Fibroblast of skin of left quadriceps (primary cell): ENCODE results near the gene CALML6.

Experiments
- DNase-seq, 2 experiments: peaks; one replicate each; pipeline ENCODE4 v3.0.0-alpha.2; 2013; ENCODE audit warnings: low read depth in 2 of 2

Gene CALML6

DNA sequence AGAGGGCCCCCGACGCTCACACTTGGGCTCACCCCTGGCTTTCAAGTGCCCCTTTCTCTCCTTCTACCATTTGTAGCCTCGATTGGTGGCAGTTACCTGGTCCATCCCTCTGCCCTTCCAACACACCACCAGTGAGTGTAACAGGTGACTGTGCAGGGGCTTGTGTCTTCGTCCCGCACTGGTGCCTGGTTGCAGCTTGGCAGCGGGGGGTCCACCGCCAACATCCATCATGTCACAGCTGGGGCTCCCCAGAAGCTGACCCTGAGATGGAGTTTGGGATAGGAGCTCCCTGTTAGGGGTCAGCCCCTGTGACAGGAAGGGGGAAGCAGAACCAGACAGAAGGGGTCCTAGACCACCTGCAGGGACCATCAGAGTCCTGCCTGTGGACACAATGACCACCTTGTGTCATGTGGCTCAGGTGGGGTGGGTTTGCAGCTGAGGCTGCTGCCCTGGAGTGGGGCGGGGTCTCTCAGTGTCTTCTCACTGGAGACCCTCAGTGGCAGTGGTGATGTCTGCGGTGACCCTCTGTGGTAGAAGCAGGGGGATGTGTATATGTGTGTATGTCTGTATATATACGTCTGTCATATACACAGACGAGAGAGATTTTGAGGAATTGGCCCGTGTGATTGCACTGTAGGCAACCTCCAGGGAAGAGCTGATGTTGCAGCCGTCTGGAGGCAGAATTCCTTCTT, 3.6 kb upstream of the CALML6 start:
- DNase-seq = no peak

DNA sequence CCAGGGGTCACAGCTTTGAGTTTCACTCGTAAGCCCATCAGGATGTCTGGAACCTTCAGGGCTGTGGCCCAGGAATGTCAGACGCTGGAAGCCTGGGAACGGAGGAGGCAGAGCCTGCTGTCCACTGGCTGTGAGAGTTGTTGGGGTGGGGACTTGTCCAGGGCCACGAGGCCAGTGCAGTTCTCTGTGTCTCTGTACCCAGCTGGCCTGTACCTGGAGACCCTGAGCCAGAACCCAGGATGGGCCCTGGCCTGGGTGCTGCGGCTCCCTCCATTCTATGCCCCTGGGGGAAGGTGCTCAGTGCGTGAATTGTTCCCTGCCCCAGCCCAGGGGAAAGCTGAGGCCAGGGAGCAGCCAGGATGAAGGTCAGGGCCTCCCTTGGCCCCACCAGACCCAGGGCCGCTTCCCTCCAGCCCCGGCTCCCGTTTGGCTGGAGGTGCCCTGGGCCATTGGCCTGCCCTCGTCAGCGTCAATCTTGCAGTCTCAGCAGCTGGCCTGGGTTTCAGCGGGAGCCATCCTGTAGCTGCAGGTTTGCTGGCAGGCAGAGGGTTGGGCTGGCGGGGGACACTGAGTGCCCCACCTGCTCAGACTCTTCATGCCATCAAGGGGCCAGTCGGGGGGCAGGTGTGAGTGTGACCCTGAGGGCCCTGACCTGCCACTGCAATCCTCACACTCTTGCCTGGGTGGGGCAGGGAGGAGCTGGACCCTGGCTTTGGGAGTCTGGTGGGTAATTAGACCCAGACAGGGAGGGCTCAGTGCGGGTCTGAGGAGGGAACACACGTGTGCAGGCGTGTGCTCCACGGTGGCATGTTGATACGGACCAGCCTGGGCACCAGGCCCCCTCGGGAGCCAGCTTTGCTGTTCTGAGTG, 724 bp upstream of the CALML6 start:
- no peak for DNase-seq

DNA sequence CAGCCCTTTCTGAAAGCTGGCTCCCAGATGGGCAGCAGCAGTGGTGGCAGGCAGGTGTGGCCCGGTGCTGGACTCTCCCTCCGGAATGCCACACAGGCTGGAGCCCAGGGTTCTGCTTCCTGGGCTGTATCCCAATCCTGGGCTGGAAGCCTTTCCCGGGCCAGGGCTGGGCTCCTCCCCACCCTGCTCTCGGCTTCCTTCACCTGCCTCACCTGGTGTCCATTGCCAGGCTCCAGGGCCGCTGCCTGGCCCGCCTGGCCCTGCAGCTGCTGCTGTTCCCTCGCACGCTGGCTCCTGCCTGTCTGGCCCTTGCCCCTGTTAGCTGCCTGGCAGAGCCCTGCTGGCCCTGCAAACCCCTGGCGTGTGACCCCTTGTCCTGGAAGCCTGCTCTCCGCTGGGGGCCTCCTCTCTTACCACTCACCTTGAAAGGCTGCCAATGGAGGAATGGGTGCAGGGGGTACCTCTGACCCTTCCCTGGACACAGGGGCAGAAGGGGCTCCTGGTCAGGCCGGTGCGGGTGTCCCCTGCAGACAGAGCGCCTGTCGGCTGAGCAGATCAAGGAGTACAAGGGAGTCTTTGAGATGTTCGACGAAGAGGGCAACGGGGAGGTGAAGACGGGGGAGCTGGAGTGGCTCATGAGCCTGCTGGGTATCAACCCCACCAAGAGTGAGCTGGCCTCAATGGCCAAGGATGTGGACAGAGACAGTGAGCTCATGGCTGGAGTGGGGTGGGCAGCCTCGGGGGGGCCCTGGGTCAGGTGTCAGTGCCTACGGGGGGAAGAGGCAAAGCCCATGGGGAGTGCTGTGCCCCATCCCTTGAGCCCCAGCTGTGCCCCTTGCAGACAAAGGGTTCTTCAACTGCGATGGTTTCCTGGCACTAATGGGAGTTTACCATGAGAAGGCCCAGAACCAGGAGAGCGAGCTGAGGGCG, 1.1 kb downstream of the CALML6 start:
- no peak for DNase-seq

DNA sequence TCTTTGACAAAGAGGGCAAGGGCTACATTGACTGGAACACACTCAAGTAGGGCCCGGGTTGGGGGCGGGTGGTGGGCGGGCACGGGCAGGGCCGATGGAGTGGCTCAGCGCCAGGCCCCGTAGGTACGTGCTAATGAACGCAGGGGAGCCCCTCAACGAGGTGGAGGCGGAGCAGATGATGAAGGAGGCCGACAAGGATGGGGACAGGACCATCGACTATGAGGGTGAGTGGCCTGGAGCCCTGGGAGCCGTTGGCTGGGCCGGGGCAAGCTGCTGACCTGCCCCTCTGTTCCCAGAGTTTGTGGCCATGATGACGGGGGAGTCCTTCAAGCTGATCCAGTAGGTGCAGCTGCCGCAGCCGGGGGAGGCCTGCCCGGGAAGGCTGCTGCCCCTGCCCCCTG, 1.8 kb downstream of the CALML6 start:
- no peak for DNase-seq

DNA sequence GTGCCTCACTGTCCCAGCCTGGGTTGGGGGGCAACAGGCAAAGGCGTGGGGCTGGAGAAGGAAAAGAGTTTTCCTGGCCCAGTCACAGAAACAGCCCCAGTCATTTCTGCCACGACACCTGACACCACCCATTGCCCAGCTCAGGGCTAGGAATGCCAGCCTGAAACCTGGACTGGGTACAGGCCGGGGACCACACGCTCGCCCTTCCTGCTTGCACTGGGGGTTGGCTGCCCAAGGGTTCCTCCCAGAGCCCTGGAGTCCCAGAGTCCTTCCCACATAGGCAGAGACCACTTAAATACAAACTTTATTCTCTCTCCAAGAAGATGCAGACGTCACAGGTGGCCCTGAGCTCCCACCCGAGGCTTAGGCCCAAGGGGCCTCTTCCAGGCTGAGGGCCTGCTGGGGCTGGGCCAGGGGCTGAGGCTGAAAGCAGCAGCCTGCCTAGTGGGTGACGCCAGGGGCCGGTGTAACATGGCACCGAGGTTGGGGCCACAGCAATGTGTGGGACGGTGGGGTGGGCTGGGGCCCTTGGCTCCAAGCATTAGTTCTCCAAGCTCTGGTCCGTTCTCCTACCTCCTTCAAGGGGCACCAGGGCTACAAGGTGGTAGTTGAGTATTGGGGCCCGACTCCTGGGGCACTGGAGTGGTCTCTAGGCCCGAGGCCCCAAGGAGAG, 2.4 kb downstream of the CALML6 start:
- DNase-seq = no peak

DNA sequence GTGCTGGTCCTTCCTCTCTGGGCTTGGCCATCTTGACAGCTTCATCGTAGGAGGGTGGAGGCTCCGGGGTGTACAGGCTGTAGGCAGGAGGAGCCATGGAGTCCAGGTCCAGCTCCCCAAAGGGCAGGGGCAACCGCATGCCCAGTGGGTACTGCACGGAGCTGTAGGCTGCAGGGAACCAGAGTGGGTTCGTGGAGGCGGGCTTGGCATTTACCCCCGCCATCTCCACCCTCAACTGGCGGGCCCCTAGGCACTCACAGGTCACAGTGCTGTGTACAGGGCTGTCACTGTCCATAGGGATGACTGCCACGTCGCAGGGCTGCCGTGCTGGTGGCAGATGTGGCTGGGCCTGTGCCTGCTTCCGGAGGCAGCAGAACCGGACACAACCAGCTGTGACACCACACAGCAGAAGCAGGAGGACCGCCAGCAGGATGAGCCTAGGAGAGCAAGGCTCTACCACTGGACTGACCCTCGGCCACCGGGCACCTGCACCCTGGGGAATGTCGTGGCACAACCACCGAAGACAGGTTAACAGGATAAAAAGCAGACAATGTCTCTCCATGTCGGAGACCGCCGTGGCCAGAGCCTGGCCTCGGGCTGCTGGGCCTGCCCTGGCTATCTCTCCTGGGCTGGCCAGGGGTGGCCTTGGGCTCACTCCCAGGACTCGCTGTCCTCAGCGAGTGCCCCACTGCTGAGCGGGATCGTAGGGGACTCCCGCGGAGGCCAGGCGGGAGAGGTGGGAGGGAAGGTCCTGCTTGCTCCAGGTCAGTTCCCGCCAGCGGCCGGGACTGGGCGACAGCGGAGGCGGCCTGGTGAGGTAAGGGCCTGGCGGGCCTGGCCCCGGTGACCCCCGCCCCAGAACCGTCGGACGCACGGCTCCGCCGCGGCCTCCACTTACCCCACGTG, 3.2 kb downstream of the CALML6 start:
- DNase-seq = no peak

DNA sequence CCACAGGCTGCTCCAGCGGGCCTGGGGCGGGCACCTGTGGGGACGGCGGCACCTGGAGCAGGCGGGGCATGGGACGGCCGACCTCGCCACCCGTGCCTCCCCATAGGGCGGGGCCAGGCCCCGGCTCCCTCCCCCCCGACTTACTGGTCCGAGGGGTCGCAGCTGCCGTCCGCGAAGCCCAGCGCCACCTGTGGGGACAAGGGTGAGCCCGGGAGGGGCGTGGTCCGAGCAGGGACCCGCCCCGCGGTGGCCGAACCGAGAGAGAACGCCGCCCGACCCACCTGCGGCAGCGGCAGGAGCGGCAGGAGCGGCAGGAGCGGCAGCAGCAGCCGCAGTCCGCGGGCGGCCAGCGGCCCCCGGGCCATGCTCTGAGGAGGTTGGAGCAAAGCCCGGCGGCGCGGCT, 3.8 kb downstream of the CALML6 start, which contains the start of gene TMEM52:
Gene TMEM52, minus strand, starts transcription at position 379 of the 403 bp plus-strand sequence. Its CDS starts 14 bp downstream, at position 365.
- DNase-seq = no peak

DNA sequence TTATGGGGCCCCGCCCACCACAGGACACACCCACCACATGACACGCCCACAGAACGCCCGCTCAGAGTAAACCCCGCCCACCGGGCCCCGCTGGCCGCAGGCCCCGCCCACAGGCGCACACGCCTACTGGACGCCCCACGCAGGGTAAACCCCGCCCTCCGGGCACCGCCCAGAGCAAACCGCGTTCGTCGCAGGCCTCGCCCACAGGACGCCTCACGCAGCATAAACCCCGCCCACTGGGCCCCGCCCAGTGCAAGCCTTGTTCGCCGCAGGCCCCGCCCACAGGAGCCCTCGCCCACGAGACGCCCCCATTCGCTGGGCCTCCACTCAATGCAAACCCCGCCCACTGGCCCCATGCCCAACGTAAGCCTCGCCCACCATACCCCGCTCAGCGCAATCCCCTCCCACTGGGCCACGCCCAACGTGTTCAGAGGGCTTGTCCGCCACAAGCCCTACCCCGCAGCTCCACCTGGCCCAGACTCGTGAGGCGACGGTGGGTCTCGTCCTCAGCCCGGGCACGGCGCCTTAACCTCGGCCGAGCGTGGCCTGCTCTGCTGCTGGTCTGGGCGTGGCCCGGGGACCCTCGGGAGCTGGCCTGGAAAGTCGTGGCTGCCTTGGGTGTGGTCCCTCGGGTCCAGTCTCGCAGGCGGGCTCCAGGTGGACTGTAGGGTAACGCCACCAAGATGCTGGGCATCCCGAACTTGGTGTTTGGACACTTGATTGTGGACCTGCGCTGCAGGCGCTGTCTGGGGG, 4.4 kb downstream of the CALML6 start:
- peak; percentile 91 to 92 for DNase-seq

DNA sequence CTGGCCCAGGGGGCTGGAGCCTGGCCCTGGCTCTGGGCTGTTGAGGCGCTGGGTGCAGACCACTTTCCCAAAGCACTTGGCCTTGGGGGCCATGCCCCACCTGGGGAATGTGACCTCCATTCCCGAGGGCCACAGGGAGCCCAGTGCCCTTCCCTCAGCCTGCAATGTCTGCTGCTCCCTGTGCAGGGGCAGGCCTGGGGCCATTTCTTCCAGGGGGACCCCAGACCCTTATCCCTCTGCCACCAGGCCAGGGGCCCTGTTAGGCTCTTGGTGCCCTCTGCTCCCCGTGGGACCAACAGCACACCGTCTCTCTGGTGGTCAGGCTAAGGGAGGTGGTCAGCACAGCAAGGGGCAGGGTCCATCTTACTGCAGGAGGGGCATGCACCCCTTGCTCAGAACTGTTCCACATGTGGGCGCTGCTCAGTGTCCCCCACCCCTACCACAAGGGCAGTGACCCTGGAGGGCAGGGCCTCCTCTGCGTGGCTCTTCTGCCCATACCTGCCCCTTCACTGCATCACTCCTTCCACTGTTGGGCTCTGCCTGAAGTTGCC, 5.1 kb downstream of the CALML6 start:
- no peak for DNase-seq

DNA sequence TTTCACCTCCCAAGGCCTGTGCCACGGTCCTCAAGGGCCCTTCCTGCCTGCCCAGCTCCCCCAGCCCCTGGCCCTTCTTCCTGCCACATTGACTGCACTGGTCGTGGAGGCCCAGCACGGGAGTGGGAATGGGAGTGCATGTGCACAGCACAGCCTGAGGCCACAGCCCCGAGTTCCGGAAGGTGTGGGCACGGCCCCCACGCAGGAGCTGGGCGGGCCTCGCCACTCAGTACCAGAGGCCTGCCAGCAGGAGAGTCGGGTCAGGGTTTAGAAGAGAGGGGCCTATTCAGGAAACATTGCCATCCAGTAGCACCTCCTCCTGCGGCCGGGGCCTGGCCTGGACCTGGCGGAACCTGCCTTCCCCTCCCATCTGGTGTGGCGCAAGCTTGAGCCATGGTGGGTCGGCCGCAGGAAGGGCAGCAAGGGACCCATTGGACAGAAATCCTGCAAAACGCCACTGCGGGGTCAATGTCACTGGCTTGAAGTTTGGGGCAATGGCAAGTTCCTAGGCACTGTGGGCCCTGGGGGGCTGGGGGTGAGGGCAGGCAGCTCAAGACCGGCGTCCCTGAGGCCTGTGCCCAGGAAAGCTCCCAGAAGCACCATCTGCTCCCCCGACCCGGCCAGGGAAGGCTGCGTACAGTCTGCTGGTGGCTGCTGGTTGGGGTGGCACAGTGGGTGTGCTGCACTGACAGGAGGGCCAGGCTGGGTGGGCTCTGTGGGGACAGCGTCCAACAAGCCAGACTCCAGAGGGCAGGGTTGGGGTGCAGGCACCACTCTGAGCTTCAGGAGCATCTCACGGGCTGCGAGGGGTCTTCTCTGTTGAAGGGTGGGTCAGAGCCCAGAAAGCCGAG, 5.8 kb downstream of the CALML6 start:
- DNase-seq = no peak

DNA sequence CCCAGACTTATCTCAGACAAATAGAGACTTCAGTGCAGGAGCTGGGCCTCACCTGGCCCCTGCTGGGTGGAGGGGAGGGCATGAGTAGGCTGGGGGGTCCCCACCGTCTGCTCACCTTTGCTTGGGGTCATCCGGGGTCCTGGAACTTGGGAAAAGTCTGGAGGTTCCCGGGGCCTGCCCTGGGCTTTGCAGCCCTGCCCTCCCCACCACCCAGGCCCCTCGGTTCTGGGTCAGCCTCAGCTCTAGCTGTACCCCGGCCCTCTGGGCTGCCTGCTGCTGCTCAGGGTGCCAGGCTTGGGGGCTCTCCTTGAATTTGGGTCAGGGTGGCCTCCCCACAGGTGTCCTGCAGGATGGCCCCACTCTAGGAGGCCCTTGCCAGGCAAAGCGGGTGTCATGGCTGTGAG, 6.4 kb downstream of the CALML6 start:
- no peak for DNase-seq

DNA sequence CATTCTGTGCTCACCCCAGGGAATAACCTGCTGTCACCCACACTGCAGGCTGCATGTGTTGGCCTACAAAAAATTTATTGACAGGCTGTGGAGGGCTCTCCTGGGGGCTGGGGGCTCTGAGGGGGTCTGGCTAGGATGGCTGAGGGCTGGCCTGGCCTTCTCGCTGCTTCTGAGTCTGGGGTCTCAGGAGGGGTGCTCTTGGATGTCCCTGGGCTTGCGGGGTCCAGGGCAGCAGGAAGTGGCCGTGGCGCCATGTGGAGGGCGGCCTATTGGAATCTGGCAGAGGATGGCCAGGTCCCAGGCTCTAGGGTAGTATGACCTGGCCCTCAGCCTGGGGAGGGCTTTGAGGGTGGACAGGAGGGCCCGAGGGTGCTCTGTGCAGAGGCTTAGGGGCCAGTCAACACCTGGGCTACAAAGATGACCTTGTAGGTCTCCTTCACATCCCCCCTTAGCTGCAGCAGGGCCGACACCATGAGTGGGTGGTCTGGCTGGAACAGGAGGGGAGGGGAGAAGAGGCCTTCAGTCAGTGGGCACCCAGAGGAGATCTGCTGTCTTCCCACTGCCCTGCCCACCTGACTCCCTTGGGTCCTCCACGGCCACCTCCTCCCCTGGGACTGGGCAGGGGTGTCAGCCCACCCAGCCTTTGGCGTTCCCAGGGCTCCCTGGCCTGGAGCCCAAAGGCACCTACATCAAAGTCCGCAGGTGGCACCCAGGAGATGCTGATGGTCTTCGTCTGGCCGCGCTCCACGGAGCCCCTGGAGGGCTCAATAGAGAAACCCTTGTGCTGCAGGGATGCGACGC, 7.0 kb downstream of the CALML6 start:
- no peak for DNase-seq

DNA sequence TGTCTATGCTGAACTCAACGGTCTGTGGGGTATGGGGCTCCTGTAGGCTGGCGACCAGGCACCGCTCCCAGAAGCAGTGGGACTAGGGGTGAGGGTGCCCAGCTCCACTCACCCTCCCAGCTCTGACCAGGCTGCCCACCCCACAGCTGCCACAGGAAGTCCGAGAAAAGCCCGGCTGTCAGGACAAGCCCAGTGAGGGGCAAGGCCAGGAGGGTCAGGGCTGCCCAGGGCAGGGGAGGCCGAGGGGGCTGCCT, 7.6 kb downstream of the CALML6 start:
- DNase-seq = no peak

DNA sequence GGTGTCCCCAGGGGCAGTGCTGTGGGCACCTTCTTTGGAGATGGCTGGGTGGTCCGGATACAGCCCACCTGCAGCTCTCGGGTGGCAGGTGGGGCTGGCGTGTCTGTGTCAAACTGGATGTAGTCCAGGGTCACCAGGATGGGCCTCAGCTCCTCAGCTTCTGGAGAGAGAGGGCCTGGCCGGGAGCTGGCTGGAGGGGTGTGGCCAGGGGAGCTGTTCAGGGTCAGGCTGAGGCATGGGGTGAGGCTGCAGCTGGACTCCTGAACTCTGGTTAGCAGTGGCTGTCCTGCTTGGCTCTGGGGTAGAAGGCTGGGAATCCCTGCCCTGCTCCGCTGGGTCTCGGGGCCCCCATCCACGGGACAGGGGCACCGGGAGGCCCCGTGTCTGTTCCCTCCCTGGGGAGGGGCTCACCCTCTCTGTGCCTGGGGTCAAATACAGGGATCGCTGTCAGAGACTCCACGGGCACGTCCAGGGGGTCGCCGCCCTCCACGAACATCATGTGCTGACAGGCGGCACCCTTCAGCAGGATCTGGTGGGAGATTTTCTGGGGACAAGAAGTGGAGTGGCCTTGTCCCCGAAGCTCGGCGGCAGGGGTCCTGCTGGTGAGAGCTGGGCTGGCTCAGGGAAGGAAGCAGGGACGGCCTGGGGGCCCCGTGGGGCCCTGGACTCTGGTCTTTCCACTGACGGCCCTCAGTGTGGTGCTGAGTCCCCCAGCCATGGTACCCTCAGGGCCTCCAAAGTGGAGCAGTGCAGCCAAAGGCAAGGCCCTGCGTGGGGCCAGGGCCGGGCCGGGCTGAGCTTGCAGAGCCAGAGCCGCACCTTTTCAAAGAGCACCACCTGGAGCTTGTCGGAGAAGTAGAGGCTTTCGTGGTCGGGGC, 8.1 kb downstream of the CALML6 start:
- DNase-seq = no peak

DNA sequence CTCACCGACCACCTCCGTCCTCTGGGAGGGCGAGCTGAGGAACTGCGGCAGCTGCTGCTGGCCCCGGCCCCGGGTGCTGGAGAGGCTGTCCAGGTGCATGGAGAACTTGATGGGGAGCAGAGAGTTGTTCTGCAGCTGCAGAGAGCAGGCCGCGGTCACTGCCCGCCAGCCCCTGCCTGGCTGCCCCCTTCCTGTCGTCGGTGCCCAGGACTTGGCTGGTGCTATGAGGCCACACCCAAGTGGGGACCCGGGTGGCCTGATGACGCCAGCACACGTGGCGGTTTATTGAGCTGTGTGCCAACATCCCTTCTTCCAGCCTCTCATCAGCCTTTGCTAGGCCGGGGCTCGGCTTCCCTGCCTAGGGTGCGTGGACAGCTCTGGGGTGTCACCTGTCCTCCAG, 9.3 kb downstream of the CALML6 start:
- DNase-seq = no peak

DNA sequence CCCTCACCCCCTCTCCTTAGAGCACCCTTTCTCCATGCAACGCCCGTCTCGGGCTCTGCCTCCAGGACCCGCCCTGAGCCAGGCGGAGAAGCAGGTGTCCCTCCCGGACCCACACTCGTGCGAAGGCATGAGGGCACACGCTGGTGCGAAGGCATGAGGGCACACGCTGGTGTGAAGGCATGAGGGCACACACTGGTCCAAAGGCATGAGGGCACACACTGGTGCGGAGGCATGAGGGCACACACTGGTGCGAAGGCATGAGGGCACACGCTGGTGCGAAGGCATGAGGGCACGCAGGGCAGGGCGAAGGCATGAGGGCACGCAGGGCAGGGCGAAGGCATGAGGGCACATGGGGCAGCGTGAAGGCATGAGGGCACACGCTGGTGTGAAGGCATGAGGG, 9.8 kb downstream of the CALML6 start:
- DNase-seq = no peak
